GM13976 (cell line): Measurements from ENCODE around the gene TMEM229B.

ENCODE experiments used
- DNase-seq: peaks from one replicate; pipeline ENCODE4 v3.0.0; 2012; ENCODE audit warnings: low spot score
- CTCF ChIP-seq: IDR thresholded peaks from 2 replicates; pipeline ENCODE4 v1.5.1; 2012; ENCODE audit warnings: borderline replicate concordance, mild to moderate bottlenecking; ENCODE audit not compliant: insufficient read depth; ENCODE audit errors: extremely low read depth, missing control alignments, control extremely low read depth
- in situ Hi-C: fragments of 300-500 bp; cut with MboI; formaldehyde crosslinking; loops from one replicate; pipeline ENCODE4 v1.12.0; 2022; ENCODE audit warnings: low sequenced_read_pairs, mixed read lengths, inconsistent platforms; ENCODE audit not compliant: unreplicated experiment

TMEM229B gene

DNA sequence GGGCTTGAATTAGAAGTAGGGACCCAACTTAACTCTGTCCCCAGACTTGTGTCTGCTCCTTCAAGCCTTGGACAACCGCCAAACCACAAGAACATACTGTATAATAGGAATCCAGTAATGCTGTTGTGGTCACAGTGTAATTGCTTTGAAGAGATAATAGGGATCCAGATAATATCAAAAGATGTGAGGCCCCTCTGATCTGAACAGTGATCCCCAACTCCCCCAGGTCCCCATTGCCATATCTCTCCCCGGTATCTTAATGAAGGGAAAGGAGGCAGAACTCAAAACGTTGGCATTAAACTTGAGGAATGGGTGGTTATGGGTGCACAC is 36.1 kb upstream of the TMEM229B start:
- TF ChIP-seq CTCF: no peak
- no peak for DNase-seq
- in situ Hi-C loops: no loop called here

DNA sequence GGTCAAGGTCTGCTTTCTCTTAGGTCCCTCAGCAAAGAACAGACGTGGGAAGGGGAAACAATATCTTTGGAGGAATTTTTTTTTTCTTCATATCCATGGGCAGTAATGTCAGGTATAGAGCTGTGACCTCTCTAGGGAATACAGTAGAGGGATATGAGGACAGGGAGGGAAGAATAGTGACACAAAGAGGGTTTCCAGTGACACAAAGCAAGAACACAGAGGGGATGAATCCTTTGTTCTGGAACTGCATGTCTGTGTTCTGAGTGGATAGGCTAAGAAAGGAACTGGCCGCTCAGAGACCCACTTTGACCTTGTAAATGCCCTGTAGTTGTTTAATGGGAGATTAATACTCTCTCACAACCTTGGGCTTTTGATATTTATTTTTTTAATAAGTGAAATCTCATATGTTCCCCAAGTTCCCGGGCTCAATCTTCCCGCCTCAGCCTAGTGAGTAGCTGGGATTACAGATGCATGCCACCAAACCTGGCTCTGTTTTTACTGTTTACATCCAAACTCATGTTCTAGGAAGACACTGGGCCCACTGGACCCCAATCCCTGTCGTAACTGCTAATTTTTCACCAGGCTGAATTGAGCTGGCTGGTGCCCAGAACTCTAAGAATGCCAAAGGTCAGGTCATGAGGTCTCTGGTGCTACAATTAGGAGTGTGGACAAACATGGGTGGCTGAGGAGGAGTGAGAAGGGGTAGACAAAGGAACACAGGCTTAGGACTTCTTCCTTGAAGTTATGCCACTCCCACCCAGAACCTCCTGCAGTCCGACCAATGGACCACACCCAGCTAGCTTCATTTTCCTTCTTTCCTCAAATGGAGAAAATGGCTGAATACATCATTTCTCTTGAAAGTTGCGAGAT is 35.5 kb upstream of the TMEM229B start:
- no peak for TF ChIP-seq CTCF
- in situ Hi-C loops: no loop called here
- DNase-seq: no peak

- in situ Hi-C loops: no loop called here
- TF ChIP-seq CTCF: no peak
- no peak for DNase-seq
Measured at GRCh38 chr14:67522270-67522669, 33.7 kb upstream of the TMEM229B start.

GRCh38 chr14:67520482-67520881 is 32.0 kb upstream of the TMEM229B start:
- no peak for DNase-seq
- in situ Hi-C loops: no loop called here
- TF ChIP-seq CTCF: no peak

- DNase-seq: no peak
- in situ Hi-C loops: no loop called here
- TF ChIP-seq CTCF: no peak
Measured at GRCh38 chr14:67519406-67519805, 30.9 kb upstream of the TMEM229B start.

DNA sequence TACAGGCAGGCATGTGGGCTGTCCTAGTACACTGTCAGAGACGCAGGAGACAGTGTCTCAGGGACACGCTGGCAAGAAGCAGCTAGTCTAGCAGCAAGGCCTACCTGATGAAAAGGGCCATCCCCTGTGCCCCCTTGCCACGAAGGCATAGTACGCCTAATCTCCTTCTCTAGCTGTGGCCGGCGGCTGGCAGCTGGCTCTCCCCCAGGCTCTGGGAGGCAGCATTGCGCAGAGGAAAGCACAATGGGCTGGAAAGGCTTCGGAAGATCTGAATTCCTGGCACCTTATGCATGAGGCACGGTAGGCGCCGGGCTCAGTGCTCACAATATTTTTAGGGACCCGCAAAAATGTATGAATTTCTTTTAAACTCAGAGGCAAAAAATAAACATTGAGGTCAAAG is 28.6 kb upstream of the TMEM229B start:
- no peak for DNase-seq
- in situ Hi-C loops: no loop called here
- no peak for TF ChIP-seq CTCF
